ENCODE data around the gene CYTH1. TPM values are rescaled to one million over a fixed set of nuclear protein-coding genes. Genes with fewer than 3 reads are reported as not detected.

CYTH1 gene
- total RNA-seq, 1 experiment from 2014 or later: 46.7 TPM

DNA sequence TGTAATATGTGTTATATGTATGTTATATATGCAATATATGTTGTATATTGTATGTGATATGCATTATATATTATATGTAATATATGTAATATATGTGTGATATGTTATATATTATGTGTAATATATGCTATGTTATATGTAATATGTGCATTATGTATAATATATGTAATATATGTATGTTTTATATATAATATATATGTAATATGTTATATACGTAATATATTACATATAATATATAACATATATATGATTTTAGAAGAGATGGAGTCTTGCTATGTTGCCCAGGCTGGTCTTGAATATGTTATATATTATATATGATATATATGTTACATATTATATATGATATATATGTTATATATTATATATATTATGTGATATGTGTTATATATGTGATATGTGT, 139.4 kb downstream of the CYTH1 start:
- H3K27me3 ChIP-seq (ENCODE audit: control insufficient read depth, insufficient read depth, low read length): 0 out of 2 replicates have a peak, but pooled peaks cover 3% of the 10 kb centered on the region
- no peaks in the 10 kb centered on the region for H3K9me3 ChIP-seq (ENCODE audit: control insufficient read depth, insufficient read depth, low read depth, low read length)
- no peaks in the 10 kb centered on the region for H3K36me3 ChIP-seq (ENCODE audit: control insufficient read depth, insufficient read depth, low read length)
- in situ Hi-C loops (cut with HindIII; ENCODE audit: low pct_unique_long_range_greater_than_20kb, low sequenced_read_pairs) (no loop called here), intact Hi-C loops (cut with micrococcal nuclease; ENCODE audit: unreplicated experiment) (no loop called here)
- 0 out of 2 replicates have a peak, but pooled peaks cover 4% of the 10 kb centered on the region for H3K4me1 ChIP-seq (ENCODE audit: control insufficient read depth, insufficient read depth, low read length)
- H3K4me3 ChIP-seq (ENCODE audit: low read depth in 2 of 2, low read length in 2 of 2): no peak overlapping the region
- TF ChIP-seq, protein P1, sequence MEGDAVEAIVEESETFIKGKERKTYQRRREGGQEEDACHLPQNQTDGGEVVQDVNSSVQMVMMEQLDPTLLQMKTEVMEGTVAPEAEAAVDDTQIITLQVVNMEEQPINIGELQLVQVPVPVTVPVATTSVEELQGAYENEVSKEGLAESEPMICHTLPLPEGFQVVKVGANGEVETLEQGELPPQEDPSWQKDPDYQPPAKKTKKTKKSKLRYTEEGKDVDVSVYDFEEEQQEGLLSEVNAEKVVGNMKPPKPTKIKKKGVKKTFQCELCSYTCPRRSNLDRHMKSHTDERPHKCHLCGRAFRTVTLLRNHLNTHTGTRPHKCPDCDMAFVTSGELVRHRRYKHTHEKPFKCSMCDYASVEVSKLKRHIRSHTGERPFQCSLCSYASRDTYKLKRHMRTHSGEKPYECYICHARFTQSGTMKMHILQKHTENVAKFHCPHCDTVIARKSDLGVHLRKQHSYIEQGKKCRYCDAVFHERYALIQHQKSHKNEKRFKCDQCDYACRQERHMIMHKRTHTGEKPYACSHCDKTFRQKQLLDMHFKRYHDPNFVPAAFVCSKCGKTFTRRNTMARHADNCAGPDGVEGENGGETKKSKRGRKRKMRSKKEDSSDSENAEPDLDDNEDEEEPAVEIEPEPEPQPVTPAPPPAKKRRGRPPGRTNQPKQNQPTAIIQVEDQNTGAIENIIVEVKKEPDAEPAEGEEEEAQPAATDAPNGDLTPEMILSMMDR (IDR thresholded peaks at IDR 0.05): no peak
- TF ChIP-seq TCF7L2 (IDR thresholded peaks at IDR 0.05; ENCODE audit: low read depth, low read length) (no peak), POLR2AphosphoS5 (IDR thresholded peaks at IDR 0.05; ENCODE audit: low read depth, low read length) (no peak), SIN3A (IDR thresholded peaks at IDR 0.05; ENCODE audit: borderline replicate concordance, insufficient read depth, low read depth, low read length) (no peak)
- TF ChIP-seq, protein P2, sequence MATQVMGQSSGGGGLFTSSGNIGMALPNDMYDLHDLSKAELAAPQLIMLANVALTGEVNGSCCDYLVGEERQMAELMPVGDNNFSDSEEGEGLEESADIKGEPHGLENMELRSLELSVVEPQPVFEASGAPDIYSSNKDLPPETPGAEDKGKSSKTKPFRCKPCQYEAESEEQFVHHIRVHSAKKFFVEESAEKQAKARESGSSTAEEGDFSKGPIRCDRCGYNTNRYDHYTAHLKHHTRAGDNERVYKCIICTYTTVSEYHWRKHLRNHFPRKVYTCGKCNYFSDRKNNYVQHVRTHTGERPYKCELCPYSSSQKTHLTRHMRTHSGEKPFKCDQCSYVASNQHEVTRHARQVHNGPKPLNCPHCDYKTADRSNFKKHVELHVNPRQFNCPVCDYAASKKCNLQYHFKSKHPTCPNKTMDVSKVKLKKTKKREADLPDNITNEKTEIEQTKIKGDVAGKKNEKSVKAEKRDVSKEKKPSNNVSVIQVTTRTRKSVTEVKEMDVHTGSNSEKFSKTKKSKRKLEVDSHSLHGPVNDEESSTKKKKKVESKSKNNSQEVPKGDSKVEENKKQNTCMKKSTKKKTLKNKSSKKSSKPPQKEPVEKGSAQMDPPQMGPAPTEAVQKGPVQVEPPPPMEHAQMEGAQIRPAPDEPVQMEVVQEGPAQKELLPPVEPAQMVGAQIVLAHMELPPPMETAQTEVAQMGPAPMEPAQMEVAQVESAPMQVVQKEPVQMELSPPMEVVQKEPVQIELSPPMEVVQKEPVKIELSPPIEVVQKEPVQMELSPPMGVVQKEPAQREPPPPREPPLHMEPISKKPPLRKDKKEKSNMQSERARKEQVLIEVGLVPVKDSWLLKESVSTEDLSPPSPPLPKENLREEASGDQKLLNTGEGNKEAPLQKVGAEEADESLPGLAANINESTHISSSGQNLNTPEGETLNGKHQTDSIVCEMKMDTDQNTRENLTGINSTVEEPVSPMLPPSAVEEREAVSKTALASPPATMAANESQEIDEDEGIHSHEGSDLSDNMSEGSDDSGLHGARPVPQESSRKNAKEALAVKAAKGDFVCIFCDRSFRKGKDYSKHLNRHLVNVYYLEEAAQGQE (IDR thresholded peaks at IDR 0.05; ENCODE audit: insufficient read depth in 1 of 2, low read depth in 2 of 2, low read length in 1 of 2): no peak
- POLR2A ChIA-PET: no interaction called here
- no peak overlapping the region for H3K27ac ChIP-seq (ENCODE audit: low read length)
- DNase-seq (ENCODE audit: low read depth, low spot score) (no peak), ATAC-seq (no peak)
- CTCF ChIA-PET: no interaction called here
- BruUV-seq (replicated peaks): no TSS peak

DNA sequence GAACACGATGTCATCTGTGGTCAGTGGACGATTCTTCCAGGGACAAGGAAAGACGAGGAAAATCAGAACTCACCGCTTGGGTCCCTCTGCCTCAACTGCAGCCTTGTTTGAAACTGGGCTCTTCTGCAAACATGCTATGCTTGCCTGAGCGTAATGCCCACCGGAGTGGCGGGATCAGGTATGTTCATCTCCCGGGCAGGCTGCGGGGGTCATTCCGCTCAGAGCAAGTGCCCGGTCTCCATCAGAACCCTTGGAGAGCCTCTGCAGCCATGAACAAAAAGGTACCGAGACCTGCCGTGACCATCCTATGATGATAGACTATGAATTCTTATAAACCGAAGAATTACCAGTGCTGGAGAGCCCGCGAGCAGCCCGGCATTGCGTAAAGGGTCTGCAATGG, 140.4 kb downstream of the CYTH1 start:
- DNase-seq (ENCODE audit: low read depth, low spot score): no peak
- TF ChIP-seq, protein P1 (IDR thresholded peaks at IDR 0.05): no peak
- TF ChIP-seq, protein P2 (IDR thresholded peaks at IDR 0.05; ENCODE audit: insufficient read depth in 1 of 2, low read depth in 2 of 2, low read length in 1 of 2): no peak
- TF ChIP-seq TCF7L2 (IDR thresholded peaks at IDR 0.05; ENCODE audit: low read depth, low read length) (no peak), POLR2AphosphoS5 (IDR thresholded peaks at IDR 0.05; ENCODE audit: low read depth, low read length) (no peak), SIN3A (IDR thresholded peaks at IDR 0.05; ENCODE audit: borderline replicate concordance, insufficient read depth, low read depth, low read length) (no peak)
- no peak; the same call in 1 of the 2 replicates for ATAC-seq
- H3K36me3 ChIP-seq (ENCODE audit: control insufficient read depth, insufficient read depth, low read length): no peaks in the 10 kb centered on the region
- no TSS peak for BruUV-seq (replicated peaks)
- intact Hi-C loops (cut with micrococcal nuclease; ENCODE audit: unreplicated experiment) (no loop called here), in situ Hi-C loops (cut with HindIII; ENCODE audit: low pct_unique_long_range_greater_than_20kb, low sequenced_read_pairs) (no loop called here)
- 0 out of 2 replicates have a peak, but pooled peaks cover 4% of the 10 kb centered on the region for H3K4me1 ChIP-seq (ENCODE audit: control insufficient read depth, insufficient read depth, low read length)
- no peak overlapping the region for H3K27ac ChIP-seq (ENCODE audit: low read length)
- ChIA-PET POLR2A (no interaction called here), CTCF (no interaction called here)
- 0 out of 2 replicates have a peak, but pooled peaks cover 3% of the 10 kb centered on the region for H3K27me3 ChIP-seq (ENCODE audit: control insufficient read depth, insufficient read depth, low read length)
- H3K9me3 ChIP-seq (ENCODE audit: control insufficient read depth, insufficient read depth, low read depth, low read length): no peaks in the 10 kb centered on the region
- no peak overlapping the region for H3K4me3 ChIP-seq (ENCODE audit: low read depth in 2 of 2, low read length in 2 of 2)
